ENCODE data around the gene NLRP5.

DNA sequence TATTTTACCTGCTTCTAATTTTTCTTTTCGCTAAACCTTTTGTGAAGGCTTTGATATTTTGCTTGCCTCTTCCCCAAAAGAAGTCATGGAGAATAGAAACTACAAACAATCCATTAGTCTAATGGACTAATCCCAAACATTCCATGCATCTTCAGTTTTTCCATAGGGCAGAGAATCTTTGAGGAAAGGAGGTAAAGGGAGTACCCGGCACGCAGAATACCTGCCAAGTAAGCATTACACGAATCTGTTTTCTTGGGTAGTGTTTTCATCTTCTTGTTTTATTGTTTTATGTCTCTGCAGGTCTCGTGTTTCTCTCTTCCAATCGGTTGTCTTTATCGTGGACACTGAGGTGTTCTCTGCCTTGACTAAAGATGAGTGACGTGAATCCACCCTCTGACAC is 39.0 kb upstream of the NLRP5 start, which contains the start of gene NLRP8:
- TF ChIP-seq EZH2 (IDR thresholded peaks at IDR 0.05; ENCODE audit: insufficient read depth, poor library complexity, severe bottlenecking) (no peak), EZH2phosphoT487 (IDR thresholded peaks at IDR 0.05; ENCODE audit: insufficient read depth, low read depth) (no peak)

All from GM23248 (cell line).